ENCODE results near the gene PAN3. TPM values are rescaled to one million over a fixed set of nuclear protein-coding genes. Genes with fewer than 3 reads are reported as not detected.

Gene PAN3
- total RNA-seq, 6 donors from 2014 or later = 30.2 to 69.1 (median 34.1) TPM

- Histone ChIP-seq H3K27ac (no peak overlapping the region), H3K4me3 (no peak overlapping the region), H3K36me3 (peaks cover 0 to 6% (median 0%) of the 10 kb centered on the region in 4 donors), H3K4me1 (no peaks in the 10 kb centered on the region), H3K9me3 (no peaks in the 10 kb centered on the region), H3K27me3 (no peaks in the 10 kb centered on the region)
- ATAC-seq (ENCODE audit: low FRiP score in 2 of 2) (no peak), DNase-seq (no peak)
- 95 to 96% methylated on average over 5 of the region's 5 CpGs for WGBS, 2 donors
- no peak for TF ChIP-seq EP300 (IDR thresholded peaks at IDR 0.05)
- TF ChIP-seq POLR2AphosphoS5 (IDR thresholded peaks at IDR 0.05) = no peak
- no peak for TF ChIP-seq CTCF (IDR thresholded peaks at IDR 0.05)
- TF ChIP-seq POLR2A (IDR thresholded peaks at IDR 0.05) = no peak
Observed at GRCh38 chr13:28171266-28171665, 32.9 kb downstream of the PAN3 start.

GRCh38 chr13:28172947-28173346 is 34.6 kb downstream of the PAN3 start:
- H3K27me3 ChIP-seq = no peaks in the 10 kb centered on the region
- 44 to 50% methylated on average over 2 of the region's 2 CpGs for WGBS, 2 donors
- no peak overlapping the region for H3K27ac ChIP-seq
- DNase-seq = no peak
- H3K9me3 ChIP-seq = no peaks in the 10 kb centered on the region
- ATAC-seq (ENCODE audit: low FRiP score in 2 of 2) = no peak
- H3K36me3 ChIP-seq = peaks cover 0 to 14% (median 0%) of the 10 kb centered on the region in 4 donors
- no peak for TF ChIP-seq EP300 (IDR thresholded peaks at IDR 0.05)
- TF ChIP-seq POLR2AphosphoS5 (IDR thresholded peaks at IDR 0.05) = no peak
- TF ChIP-seq CTCF (IDR thresholded peaks at IDR 0.05) = no peak
- no peaks in the 10 kb centered on the region for H3K4me1 ChIP-seq
- no peak overlapping the region for H3K4me3 ChIP-seq

- H3K4me1 ChIP-seq = no peaks in the 10 kb centered on the region
- H3K27ac ChIP-seq = no peak overlapping the region
- H3K4me3 ChIP-seq = no peak overlapping the region
- no peaks in the 10 kb centered on the region for H3K27me3 ChIP-seq
- no peak for TF ChIP-seq EP300 (IDR thresholded peaks at IDR 0.05)
- no peak for TF ChIP-seq POLR2AphosphoS5 (IDR thresholded peaks at IDR 0.05)
- no peak for TF ChIP-seq CTCF (IDR thresholded peaks at IDR 0.05)
- no peak for TF ChIP-seq POLR2A (IDR thresholded peaks at IDR 0.05)
- DNase-seq (no peak), ATAC-seq (ENCODE audit: low FRiP score in 2 of 2) (no peak)
- H3K36me3 ChIP-seq = peaks cover 0 to 18% (median 0%) of the 10 kb centered on the region in 4 donors
- H3K9me3 ChIP-seq = no peaks in the 10 kb centered on the region
Observed at GRCh38 chr13:28173793-28174192, 35.4 kb downstream of the PAN3 start.

GRCh38 chr13:28177327-28177726 is 39.0 kb downstream of the PAN3 start:
- H3K27ac ChIP-seq = no peak overlapping the region
- ATAC-seq (ENCODE audit: low FRiP score in 2 of 2) = no peak
- no peak for DNase-seq

More at GRCh38 chr13:28177327-28177726, 39.0 kb downstream of the PAN3 start:
- H3K9me3 ChIP-seq = no peaks in the 10 kb centered on the region
- H3K27me3 ChIP-seq = no peaks in the 10 kb centered on the region
- no peak overlapping the region for H3K4me3 ChIP-seq
- H3K4me1 ChIP-seq = no peaks in the 10 kb centered on the region
- TF ChIP-seq EP300 (IDR thresholded peaks at IDR 0.05) = no peak
- no peak for TF ChIP-seq POLR2A (IDR thresholded peaks at IDR 0.05)
- no peak for TF ChIP-seq CTCF (IDR thresholded peaks at IDR 0.05)
- TF ChIP-seq POLR2AphosphoS5 (IDR thresholded peaks at IDR 0.05) = no peak
- peaks cover 0 to 18% (median 0%) of the 10 kb centered on the region in 4 donors for H3K36me3 ChIP-seq
